Endothelial cell of umbilical vein (primary cell): ENCODE measurements around the gene FREM3.

Experiments used
- CTCF ChIP-seq, 2 donors: IDR thresholded peaks; 1 replicate in 1 of 2; 2 replicates in 1 of 2; pipeline ENCODE4 v1.5.1; 2011; ENCODE audit warnings: low read length in 2 of 2, mild to moderate bottlenecking in 2 of 2, moderate library complexity in 2 of 2, control low read depth in 1 of 2, inconsistent platforms in 1 of 2, low read depth in 1 of 2; ENCODE audit not compliant: insufficient read depth in 1 of 2; ENCODE audit errors: extremely low read depth in 1 of 2
- EZH2 ChIP-seq: IDR thresholded peaks from 2 replicates; pipeline ENCODE4 v1.6.1; 2012; ENCODE audit warnings: borderline replicate concordance, low read depth, mild to moderate bottlenecking, moderate library complexity, low read length, inconsistent platforms; ENCODE audit not compliant: severe bottlenecking
- FOS ChIP-seq: IDR thresholded peaks from 2 replicates; pipeline ENCODE4 v1.6.1; 2011; ENCODE audit warnings: mild to moderate bottlenecking, low read length, moderate library complexity, borderline replicate concordance; ENCODE audit not compliant: insufficient read depth
- JUN ChIP-seq: IDR thresholded peaks from 2 replicates; pipeline ENCODE4 v1.6.1; 2011; ENCODE audit warnings: borderline replicate concordance, low read depth; ENCODE audit not compliant: insufficient read length, insufficient read depth
- MYC ChIP-seq: IDR thresholded peaks from one replicate; pipeline ENCODE4 v1.6.1; 2011; ENCODE audit warnings: mild to moderate bottlenecking, low read depth, low read length
- POLR2A ChIP-seq: IDR thresholded peaks from 2 replicates; pipeline ENCODE4 v1.6.1; 2012; ENCODE audit warnings: low read depth, mild to moderate bottlenecking, control low read depth, low read length
- POLR2AphosphoS5 ChIP-seq: IDR thresholded peaks from 2 replicates; pipeline ENCODE4 v1.6.1; 2012; ENCODE audit warnings: low read depth, mild to moderate bottlenecking, control low read depth, low read length, moderate library complexity; ENCODE audit not compliant: insufficient read depth
- TF ChIP-seq, protein P1 (sequence below): IDR thresholded peaks from 2 replicates; pipeline ENCODE4 v1.6.1; 2011; ENCODE audit not compliant: insufficient read depth, insufficient read length

DNA sequence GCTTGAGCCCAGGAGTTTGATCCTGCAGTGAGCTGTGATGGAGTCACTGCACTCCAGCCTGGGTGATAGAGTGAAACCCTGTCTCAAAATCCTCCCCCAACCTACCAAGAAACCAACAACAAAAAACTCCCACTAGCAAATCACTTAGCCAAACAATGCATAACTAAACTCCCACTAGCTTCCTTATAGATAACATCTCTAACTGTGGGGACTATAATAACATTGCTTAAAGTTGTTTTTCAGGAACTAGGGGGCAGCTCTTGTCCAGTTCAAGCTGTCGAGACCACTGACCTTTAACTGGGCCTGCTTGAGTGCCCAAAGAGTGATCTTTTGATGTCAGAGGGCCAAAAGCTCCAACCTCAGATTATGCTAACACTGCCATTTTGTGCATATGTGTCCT lies 81.7 kb downstream of the FREM3 start:
- TF ChIP-seq EZH2 (no peak), CTCF (IDR thresholded peaks at IDR 0.05; ENCODE audit: extremely low read depth in 1 of 2, insufficient read depth in 1 of 2, low read depth in 1 of 2, low read length in 2 of 2) (no peak), POLR2A (no peak), POLR2AphosphoS5 (no peak), JUN (no peak), MYC (no peak), FOS (no peak)
- TF ChIP-seq, protein P1, sequence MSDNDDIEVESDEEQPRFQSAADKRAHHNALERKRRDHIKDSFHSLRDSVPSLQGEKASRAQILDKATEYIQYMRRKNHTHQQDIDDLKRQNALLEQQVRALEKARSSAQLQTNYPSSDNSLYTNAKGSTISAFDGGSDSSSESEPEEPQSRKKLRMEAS, result no peak
